Esophagus muscularis mucosa (tissue), 4 donors: ENCODE measurements around the gene MEF2D. TPM values are rescaled to one million over a fixed set of nuclear protein-coding genes. Genes with fewer than 3 reads are reported as not detected.

Experiments
- DNase-seq: peaks from one replicate; pipeline ENCODE4 v3.0.0-alpha.2; 2017; ENCODE audit errors: extremely low spot score
- H3K27ac ChIP-seq, 4 donors: fragments of 200-600 bp; sonication (generic); replicated peaks in 1 of 4; 1 replicate in 3 of 4; 2 replicates in 1 of 4; pipeline ENCODE4 v1.5.1; 2016 to 2019; ENCODE audit warnings: mild to moderate bottlenecking in 1 of 4
- H3K27me3 ChIP-seq, 4 donors: fragments of 200-600 bp; sonication (generic); one replicate each; pipeline versions ENCODE4 v1.5.1 to v1.6.0; 2016 to 2019
- H3K36me3 ChIP-seq, 4 donors: fragments of 200-600 bp; sonication (generic); one replicate each; pipeline ENCODE4 v1.5.1; 2016 to 2019
- H3K4me1 ChIP-seq, 4 donors: fragments of 200-600 bp; sonication (generic); one replicate each; pipeline ENCODE4 v1.5.1; 2016 to 2019
- H3K4me3 ChIP-seq, 4 donors: fragments of 200-600 bp; sonication (generic); 1 replicate in 2 of 4; 2 replicates in 2 of 4; pipeline ENCODE4 v1.5.1; 2016 to 2019; ENCODE audit warnings: mild to moderate bottlenecking in 4 of 4, moderate library complexity in 1 of 4
- H3K9me3 ChIP-seq, 4 donors: fragments of 200-600 bp; sonication (generic); 1 replicate in 3 of 4; 2 replicates in 1 of 4; pipeline ENCODE4 v1.5.1; 2016 to 2019
- EP300 ChIP-seq: sonication (generic); formaldehyde crosslinking; IDR thresholded peaks from one replicate; pipeline ENCODE4 v1.6.1; 2017; ENCODE audit warnings: antibody characterized with exemption
- POLR2A ChIP-seq: fragments of 450-650 bp; IDR thresholded peaks from one replicate; pipeline ENCODE4 v1.6.1; 2017; ENCODE audit warnings: antibody characterized with exemption, moderate library complexity, mild to moderate bottlenecking, low read depth
- POLR2AphosphoS5 ChIP-seq, 2 donors: sonication (generic); formaldehyde crosslinking; IDR thresholded peaks; one replicate each; pipeline ENCODE4 v1.6.1; 2017; ENCODE audit warnings: antibody characterized with exemption in 2 of 2
- WGBS: methylation state at CpG from one replicate; pipeline ENCODE4 v1.1.5; 2018; 5-methylcytosine and 5-hydroxymethylcytosine counted together
- intact Hi-C: fragments of 100-400 bp; cut with DNase I; formaldehyde crosslinking; loops from one replicate; pipeline ENCODE4 v1.15.1; 2023
- total RNA-seq, 4 donors: library from RNA; depleted of rRNA; stranded (reverse); fragments of >200 nt; gene quantifications; one replicate each; pipeline versions ENCODE4 v1.1.0 to v1.2.1, GENCODE V29; 2016
- TF ChIP-seq, protein P1 (sequence below), 3 experiments: fragments of 200-600 bp in 2 of 3; fragments of 450-650 bp in 1 of 3; sonication (generic) in 2 of 3; IDR thresholded peaks; one replicate each; pipeline ENCODE4 v1.5.1; 2017 to 2019; ENCODE audit warnings: antibody characterized with exemption in 3 of 3, mild to moderate bottlenecking in 2 of 3, moderate library complexity in 1 of 3

Gene MEF2D
- total RNA-seq, 4 donors from 2014 or later: 78.0 to 138 (median 115) TPM

DNA sequence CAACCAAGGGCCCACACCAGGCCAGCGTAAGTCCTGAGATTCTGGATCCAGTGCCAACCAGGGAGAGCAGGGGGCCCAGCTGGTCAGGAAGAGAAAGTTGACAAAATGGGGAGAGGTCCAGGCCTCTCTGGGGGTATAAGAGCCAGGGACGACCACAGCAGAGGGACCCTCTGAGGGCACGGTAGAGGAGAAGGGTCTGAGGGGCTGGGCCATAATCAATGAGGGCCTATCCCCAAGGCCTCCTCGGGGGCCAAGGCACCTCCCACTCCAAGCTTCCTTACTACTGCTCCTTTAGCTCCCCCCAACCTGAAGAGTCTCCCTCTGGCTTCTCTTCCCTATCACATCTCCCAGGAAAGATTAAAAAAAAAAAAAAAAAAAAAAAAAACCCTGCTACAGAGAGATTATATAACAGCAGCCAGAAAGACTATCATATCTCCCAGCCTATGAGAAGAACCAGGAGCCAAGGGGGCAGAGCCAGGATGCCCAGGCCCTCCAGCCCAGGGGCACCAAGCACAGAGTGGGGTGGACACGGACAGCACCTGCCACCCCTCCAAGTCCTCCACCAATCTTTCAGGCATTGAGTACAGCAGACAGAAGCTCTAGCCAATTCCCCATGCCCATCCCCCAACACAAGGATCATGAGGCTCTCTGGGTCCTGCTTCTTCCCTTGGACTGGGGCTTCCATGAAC is 2.7 kb downstream of the MEF2D start:
- no peak for DNase-seq
- H3K27ac ChIP-seq: peak overlapping the region; percentile 98 to 100 (median 99)
- no peaks in the 10 kb centered on the region for H3K9me3 ChIP-seq
- H3K4me1 ChIP-seq: peaks cover 75 to 80% (median 79%) of the 10 kb centered on the region in 4 donors
- H3K27me3 ChIP-seq: no peaks in the 10 kb centered on the region
- TF ChIP-seq POLR2A: no peak
- peak in 1 of 2 donors; percentile 25 for TF ChIP-seq POLR2AphosphoS5 (IDR thresholded peaks at IDR 0.05)
- TF ChIP-seq EP300: no peak
- peaks cover 0 to 11% (median 4%) of the 10 kb centered on the region in 4 donors for H3K36me3 ChIP-seq
- intact Hi-C loops: no loop called here
- H3K4me3 ChIP-seq: peak overlapping the region; percentile 92 to 99 (median 98)
- 41% methylated on average over 5 of the region's 5 CpGs for WGBS

DNA sequence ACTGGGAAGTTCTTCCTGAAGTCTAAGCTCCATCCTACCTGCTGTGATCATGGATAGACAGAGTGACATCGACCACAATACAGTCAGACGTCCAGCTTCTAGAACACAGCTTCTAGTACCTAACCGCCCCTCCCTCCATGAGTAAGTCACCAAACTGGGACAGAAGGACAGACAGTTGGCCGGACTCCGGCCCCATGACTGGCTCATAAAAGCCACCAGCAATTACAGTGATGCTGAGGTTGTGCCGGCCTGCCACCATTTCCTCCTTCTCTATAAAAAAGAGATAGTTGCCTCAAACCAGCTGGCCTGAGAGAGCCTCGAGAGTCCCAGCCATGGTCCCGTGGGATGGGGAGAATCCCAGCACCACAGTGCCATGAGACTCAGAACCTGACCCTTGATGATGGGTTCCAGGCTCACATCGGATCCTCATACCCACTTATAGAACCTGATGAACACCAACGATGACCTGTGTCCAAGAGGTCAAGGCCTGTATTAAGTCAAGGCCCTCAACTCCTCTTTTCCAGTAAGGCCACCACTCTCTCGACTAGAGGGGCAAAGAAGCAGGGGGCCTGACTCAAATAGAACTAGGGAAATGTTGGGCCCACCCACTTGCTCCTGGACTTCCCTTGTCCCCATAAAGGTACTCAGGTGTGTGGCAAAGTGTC is 3.4 kb downstream of the MEF2D start:
- H3K4me1 ChIP-seq: peaks cover 76 to 80% (median 79%) of the 10 kb centered on the region in 4 donors

DNA sequence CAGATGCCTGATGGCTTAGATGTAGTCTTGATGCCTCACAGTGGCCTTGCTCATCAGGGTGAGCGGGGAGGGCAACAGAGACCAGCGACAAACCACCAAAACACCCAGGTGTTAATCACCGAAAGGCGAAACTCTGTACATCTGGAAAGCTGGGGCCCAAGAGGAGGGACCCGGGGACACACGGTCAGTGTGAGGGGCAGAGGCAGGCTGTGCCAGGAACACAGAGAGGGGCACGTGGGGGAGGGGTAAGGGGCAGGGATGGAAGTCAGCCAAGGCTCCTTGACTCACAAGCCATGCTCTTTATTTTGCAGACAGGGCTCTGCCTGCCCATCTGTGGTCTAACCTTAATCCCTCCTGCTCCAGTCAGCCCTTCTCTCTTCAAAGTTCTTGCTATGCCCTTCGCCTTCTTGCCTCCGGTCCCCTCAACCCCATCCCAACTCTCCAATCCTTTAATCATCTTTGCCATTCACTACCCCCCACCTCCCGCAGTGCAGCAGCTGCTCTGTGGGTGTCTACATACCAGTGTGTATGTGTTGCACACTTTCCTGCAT is 4.3 kb downstream of the MEF2D start:
- Histone ChIP-seq H3K9me3 (no peaks in the 10 kb centered on the region), H3K27ac (peak overlapping the region; percentile 98 to 100 (median 99)), H3K36me3 (peaks cover 0 to 11% (median 5%) of the 10 kb centered on the region in 4 donors), H3K27me3 (no peaks in the 10 kb centered on the region), H3K4me1 (peaks cover 77 to 81% (median 79%) of the 10 kb centered on the region in 4 donors), H3K4me3 (peak overlapping the region; percentile 92 to 99 (median 98))
- DNase-seq: no peak
- TF ChIP-seq EP300 (no peak), POLR2AphosphoS5 (IDR thresholded peaks at IDR 0.05) (no peak), POLR2A (no peak)
- WGBS: 33% methylated on average over 9 of the region's 10 CpGs
- intact Hi-C loops: no loop called here

More for the DNA sequence above, 3.4 kb downstream of the MEF2D start:
- Histone ChIP-seq H3K27me3 (no peaks in the 10 kb centered on the region), H3K27ac (peak overlapping the region; percentile 98 to 100 (median 99)), H3K9me3 (no peaks in the 10 kb centered on the region), H3K36me3 (peaks cover 0 to 11% (median 4%) of the 10 kb centered on the region in 4 donors), H3K4me3 (peak overlapping the region; percentile 92 to 99 (median 98))
- WGBS: 66% methylated on average over 10 of the region's 11 CpGs
- no peak for DNase-seq
- intact Hi-C loops: no loop called here
- TF ChIP-seq POLR2AphosphoS5 (IDR thresholded peaks at IDR 0.05) (no peak), EP300 (no peak), POLR2A (no peak)
- TF ChIP-seq, protein P1, sequence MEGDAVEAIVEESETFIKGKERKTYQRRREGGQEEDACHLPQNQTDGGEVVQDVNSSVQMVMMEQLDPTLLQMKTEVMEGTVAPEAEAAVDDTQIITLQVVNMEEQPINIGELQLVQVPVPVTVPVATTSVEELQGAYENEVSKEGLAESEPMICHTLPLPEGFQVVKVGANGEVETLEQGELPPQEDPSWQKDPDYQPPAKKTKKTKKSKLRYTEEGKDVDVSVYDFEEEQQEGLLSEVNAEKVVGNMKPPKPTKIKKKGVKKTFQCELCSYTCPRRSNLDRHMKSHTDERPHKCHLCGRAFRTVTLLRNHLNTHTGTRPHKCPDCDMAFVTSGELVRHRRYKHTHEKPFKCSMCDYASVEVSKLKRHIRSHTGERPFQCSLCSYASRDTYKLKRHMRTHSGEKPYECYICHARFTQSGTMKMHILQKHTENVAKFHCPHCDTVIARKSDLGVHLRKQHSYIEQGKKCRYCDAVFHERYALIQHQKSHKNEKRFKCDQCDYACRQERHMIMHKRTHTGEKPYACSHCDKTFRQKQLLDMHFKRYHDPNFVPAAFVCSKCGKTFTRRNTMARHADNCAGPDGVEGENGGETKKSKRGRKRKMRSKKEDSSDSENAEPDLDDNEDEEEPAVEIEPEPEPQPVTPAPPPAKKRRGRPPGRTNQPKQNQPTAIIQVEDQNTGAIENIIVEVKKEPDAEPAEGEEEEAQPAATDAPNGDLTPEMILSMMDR (IDR thresholded peaks at IDR 0.05): no peak

DNA sequence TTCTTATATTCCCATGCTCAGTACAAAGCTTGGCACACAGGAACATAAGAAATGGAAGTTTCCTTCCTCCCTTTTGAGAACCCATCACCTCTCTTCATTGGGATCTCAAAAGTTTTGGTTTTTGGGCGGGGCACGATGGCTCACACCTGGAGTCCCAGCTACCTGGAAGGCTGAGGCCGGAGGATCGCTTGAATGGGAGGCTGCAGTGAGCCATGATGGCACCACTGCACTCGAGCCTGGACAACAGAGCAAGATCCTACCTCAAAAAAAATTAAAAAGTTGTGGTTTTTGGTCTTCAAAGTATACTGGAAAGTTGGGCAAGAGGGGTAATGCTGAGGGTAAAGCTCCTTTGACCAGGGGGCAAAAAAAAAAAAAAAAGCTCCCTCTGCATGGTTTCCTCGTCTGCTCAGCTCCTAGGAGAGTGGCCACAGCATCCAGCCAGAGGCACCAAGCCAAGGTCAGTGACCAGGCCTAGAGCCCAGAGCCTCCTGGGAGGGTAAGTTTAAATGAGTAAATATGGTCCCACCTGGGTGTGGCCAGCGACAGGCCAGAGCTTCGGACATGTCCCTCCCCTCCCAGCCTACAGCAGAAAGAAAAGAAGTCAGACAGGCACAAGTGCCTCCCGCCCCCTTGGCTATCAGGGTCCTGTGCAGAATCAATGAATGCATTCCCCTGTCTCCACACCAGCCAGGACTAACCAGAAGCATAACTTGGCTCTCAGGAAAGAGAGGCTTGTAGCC is 5.0 kb downstream of the MEF2D start:
- H3K4me3 ChIP-seq: peak overlapping the region; percentile 92 to 99 (median 98)
- intact Hi-C loops: no loop called here
- 64% methylated on average over 9 of the region's 9 CpGs for WGBS
- no peaks in the 10 kb centered on the region for H3K9me3 ChIP-seq
- no peaks in the 10 kb centered on the region for H3K27me3 ChIP-seq
- DNase-seq: no peak
- TF ChIP-seq, protein P1 (IDR thresholded peaks at IDR 0.05): no peak
- TF ChIP-seq POLR2AphosphoS5 (IDR thresholded peaks at IDR 0.05) (peak in 1 of 2 donors; percentile 39), EP300 (no peak), POLR2A (no peak)
- peaks cover 84 to 88% (median 86%) of the 10 kb centered on the region in 4 donors for H3K4me1 ChIP-seq
- H3K27ac ChIP-seq: peak overlapping the region; percentile 98 to 100 (median 99)
- H3K36me3 ChIP-seq: peaks cover 0 to 11% (median 5%) of the 10 kb centered on the region in 4 donors

DNA sequence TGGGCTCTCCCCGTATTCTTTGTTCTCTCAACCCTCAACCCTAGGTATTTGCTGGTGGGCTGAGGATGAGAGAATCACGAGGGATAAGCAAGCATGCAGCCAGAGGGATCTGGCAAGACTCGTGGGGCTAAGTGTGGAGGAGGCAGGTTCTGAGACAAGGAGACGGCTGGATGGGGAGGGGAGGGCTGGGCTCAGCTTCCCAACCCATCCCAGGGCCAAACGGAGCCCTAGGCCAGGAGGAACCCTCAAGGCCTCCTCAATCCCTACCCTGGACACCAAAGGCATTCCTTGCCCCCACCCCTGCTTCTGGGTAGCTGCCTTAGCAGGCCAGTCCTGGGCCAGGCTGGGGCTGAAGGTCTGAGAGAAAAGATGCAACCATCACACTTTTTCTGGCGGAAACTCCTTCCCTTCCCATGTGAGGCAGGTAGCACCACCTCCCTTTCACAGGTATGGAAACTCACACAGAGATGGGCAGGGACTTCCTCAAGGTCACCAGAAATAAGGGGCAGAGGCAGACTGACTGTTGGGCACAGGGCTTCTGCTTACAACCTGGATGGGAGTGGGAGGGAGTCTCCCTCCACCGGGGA is 6.2 kb downstream of the MEF2D start:
- DNase-seq: no peak
- WGBS: 37% methylated on average over 7 of the region's 7 CpGs
- Histone ChIP-seq H3K9me3 (no peaks in the 10 kb centered on the region), H3K4me3 (peak overlapping the region; percentile 14 to 28 (median 22)), H3K27ac (peak overlapping the region; percentile 98 to 100 (median 99)), H3K27me3 (no peaks in the 10 kb centered on the region), H3K4me1 (peaks cover 96 to 99% (median 98%) of the 10 kb centered on the region in 4 donors), H3K36me3 (peaks cover 0 to 11% (median 5%) of the 10 kb centered on the region in 4 donors)
- intact Hi-C loops: no loop called here
- TF ChIP-seq EP300 (no peak), POLR2AphosphoS5 (IDR thresholded peaks at IDR 0.05) (no peak), POLR2A (no peak)
- TF ChIP-seq, protein P1 (IDR thresholded peaks at IDR 0.05): no peak
